Measurements from ENCODE around the gene CLMN. TPM values are rescaled to one million over a fixed set of nuclear protein-coding genes. Genes with fewer than 3 reads are reported as not detected.

The CLMN gene
- total and polyA plus RNA-seq, 2 of the 13 experiments (the other 11 are each of a cell fraction or from before 2014, with no cell fraction given), result 15.1 to 16.7 TPM

- no peak for TF ChIP-seq HMG20A (CRISPR knock-in tag; IDR thresholded peaks at IDR 0.05; ENCODE audit: borderline replicate concordance)
- 0 out of 2 replicates have a peak, but pooled peaks have one; percentile 32 for TF ChIP-seq ZNF619 (CRISPR knock-in tag; IDR thresholded peaks at IDR 0.05)
- no peak for TF ChIP-seq ZKSCAN5 (CRISPR knock-in tag; IDR thresholded peaks at IDR 0.05)
- no peak for TF ChIP-seq MXD4 (CRISPR knock-in tag; IDR thresholded peaks at IDR 0.05)
- no peak for TF ChIP-seq MLXIP (CRISPR knock-in tag; IDR thresholded peaks at IDR 0.05; ENCODE audit: borderline replicate concordance)
- no peak for TF ChIP-seq SP2 (CRISPR knock-in tag; IDR thresholded peaks at IDR 0.05)
- TF ChIP-seq TP53 (CRISPR knock-in tag; conservative IDR thresholded peaks at IDR 0.05), result no peak
- peak; percentile 29; the same call in 1 of the 3 replicates for TF ChIP-seq MXI1 (IDR thresholded peaks at IDR 0.05; ENCODE audit: borderline replicate concordance, low read depth, low read length)
- TF ChIP-seq ZNF501 (CRISPR knock-in tag; IDR thresholded peaks at IDR 0.05), result no peak
- TF ChIP-seq ZNF607 (CRISPR knock-in tag; IDR thresholded peaks at IDR 0.05; ENCODE audit: borderline replicate concordance), result no peak
- no peak for TF ChIP-seq ERF (CRISPR knock-in tag; IDR thresholded peaks at IDR 0.05)
- no peak for TF ChIP-seq CAMTA2 (CRISPR knock-in tag; IDR thresholded peaks at IDR 0.05; ENCODE audit: borderline replicate concordance)
- no peak for TF ChIP-seq KLF9 (CRISPR knock-in tag; IDR thresholded peaks at IDR 0.05; ENCODE audit: low read depth)
- TF ChIP-seq MATR3 (CRISPR knock-in tag; IDR thresholded peaks at IDR 0.05), result no peak
- TF ChIP-seq TOPORS (CRISPR knock-in tag; IDR thresholded peaks at IDR 0.05), result no peak
- no peak for TF ChIP-seq PRPF4 (IDR thresholded peaks at IDR 0.05; ENCODE audit: low read depth, low read length, poor library complexity, severe bottlenecking)
- TF ChIP-seq ZNF724P (CRISPR knock-in tag; IDR thresholded peaks at IDR 0.05; ENCODE audit: borderline replicate concordance), result no peak
- TF ChIP-seq ZFP91 (CRISPR knock-in tag; IDR thresholded peaks at IDR 0.05; ENCODE audit: borderline replicate concordance), result peak; percentile 51; the same call in 1 of the 2 replicates
- no peak for TF ChIP-seq GLI4 (CRISPR knock-in tag; IDR thresholded peaks at IDR 0.05; ENCODE audit: borderline replicate concordance)
- no peak for TF ChIP-seq ZNF44 (CRISPR knock-in tag; IDR thresholded peaks at IDR 0.05)
- TF ChIP-seq GPBP1L1 (CRISPR knock-in tag; IDR thresholded peaks at IDR 0.05), result no peak
- TF ChIP-seq SOX13 (IDR thresholded peaks at IDR 0.05), result no peak
- no peak for TF ChIP-seq SOX13 (CRISPR knock-in tag; conservative IDR thresholded peaks at IDR 0.05 in 1 of 2, IDR thresholded peaks at IDR 0.05 in 1 of 2)
- 0 out of 2 replicates have a peak, but pooled peaks have one; percentile 28 for TF ChIP-seq KLF15 (CRISPR knock-in tag; IDR thresholded peaks at IDR 0.05; ENCODE audit: borderline replicate concordance)
- no peak for TF ChIP-seq HNRNPLL (IDR thresholded peaks at IDR 0.05; ENCODE audit: low read depth, low read length, poor library complexity, severe bottlenecking)
- TF ChIP-seq SP140L (CRISPR knock-in tag; IDR thresholded peaks at IDR 0.05; ENCODE audit: borderline replicate concordance), result no peak
These were observed at the start of gene CLMN (continued) for GRCh38 chr14:95319312-95320077.

Data from HepG2 (cell line).